ENCODE results near the gene STK10. TPM values are rescaled to one million over a fixed set of nuclear protein-coding genes. Genes with fewer than 3 reads are reported as not detected.

STK10 gene
- total and polyA plus RNA-seq, 4 donors, result 2.8 to 21.7 (median 7.7) TPM

DNA sequence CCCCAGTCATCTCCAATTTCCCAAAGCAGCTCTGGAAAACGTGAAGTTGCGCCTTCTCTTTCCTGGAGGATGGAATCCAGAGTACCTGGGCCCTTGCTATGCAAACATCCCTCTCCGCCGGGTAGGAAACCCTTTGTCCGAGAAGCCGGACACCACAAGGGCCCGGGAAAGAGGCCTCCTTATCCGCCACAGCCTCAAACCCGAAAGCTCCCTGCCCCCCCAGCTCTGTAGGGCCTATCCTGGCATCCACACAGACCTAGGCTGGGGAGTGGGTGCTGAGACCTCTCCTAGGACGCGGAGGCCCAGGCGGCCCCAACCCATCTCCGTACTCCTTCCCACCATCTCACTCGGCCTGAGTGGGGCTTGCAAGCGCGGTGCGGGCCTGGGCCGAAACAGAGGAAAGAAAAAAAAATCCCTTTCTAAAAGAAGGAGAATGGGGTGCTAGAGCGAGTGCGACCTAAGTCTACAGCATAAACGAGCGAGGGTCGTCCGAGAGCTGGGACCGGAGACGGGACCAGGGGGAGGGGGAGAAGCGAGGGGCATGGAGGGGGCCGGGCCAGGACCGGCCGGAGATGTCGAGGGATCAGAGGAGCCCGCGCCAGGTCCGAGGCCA, 182.2 kb downstream of the STK10 start:
- H3K27me3 ChIP-seq (ENCODE audit: control insufficient read depth in 4 of 4, insufficient read depth in 4 of 4, low read length in 3 of 4), result no peaks in the 10 kb centered on the region
- H3K27ac ChIP-seq (ENCODE audit: low read depth in 1 of 2, low read length in 2 of 2), result peak overlapping the region; percentile 99
- peak; percentile 63 for DNase-seq (ENCODE audit: low spot score)
- peak overlapping the region; percentile 56 to 98 for H3K9ac ChIP-seq (ENCODE audit: low read depth in 1 of 2, low read length in 2 of 2)
- no peaks in the 10 kb centered on the region for H3K9me3 ChIP-seq (ENCODE audit: control insufficient read depth in 4 of 4, low read length in 3 of 4)
- peaks cover 9 to 43% (median 23%) of the 10 kb centered on the region in 4 donors for H3K4me1 ChIP-seq (ENCODE audit: control insufficient read depth in 4 of 4, insufficient read depth in 4 of 4, low read length in 3 of 4)
- H3K4me3 ChIP-seq (ENCODE audit: low read depth in 1 of 3, low read length in 3 of 3), result peak overlapping the region; percentile 86 to 97 (median 91)
- TF ChIP-seq FOXA1 (IDR thresholded peaks at IDR 0.05) (no peak), GABPA (IDR thresholded peaks at IDR 0.05 in 1 of 2, conservative IDR thresholded peaks at IDR 0.05 in 1 of 2) (no peak), HNF4G (IDR thresholded peaks at IDR 0.05) (no peak), CTCF (IDR thresholded peaks at IDR 0.05; ENCODE audit: low read depth, low read length, missing input control) (no peak), ATF3 (IDR thresholded peaks at IDR 0.05) (no peak), JUND (IDR thresholded peaks at IDR 0.05) (no peak)
- TF ChIP-seq, protein P1, sequence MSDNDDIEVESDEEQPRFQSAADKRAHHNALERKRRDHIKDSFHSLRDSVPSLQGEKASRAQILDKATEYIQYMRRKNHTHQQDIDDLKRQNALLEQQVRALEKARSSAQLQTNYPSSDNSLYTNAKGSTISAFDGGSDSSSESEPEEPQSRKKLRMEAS (IDR thresholded peaks at IDR 0.05), result no peak
- under 1% methylated on average over 34 of the region's 34 CpGs for WGBS
- H3K36me3 ChIP-seq (ENCODE audit: control insufficient read depth in 4 of 4, insufficient read depth in 3 of 4, low read depth in 1 of 4, low read length in 3 of 4), result no peaks in the 10 kb centered on the region

DNA sequence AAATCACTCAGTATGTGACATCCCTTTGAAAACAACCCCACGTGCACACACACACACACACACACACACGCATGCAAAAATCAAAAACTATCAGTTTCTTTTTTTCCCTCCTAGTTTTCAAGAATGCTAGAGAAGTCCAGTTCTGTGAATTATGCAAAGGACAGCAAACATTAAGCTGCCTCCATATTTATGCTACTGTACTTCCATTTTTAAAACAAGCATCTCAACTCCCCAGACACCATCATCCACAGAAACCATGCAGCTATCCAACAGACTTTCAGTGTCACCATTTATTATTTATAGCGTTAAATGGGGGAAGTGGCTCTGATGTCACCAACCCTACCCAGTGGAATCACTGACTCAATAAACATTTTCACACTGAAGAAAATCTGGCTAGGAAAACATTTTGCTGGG, 183.2 kb downstream of the STK10 start:
- H3K27ac ChIP-seq (ENCODE audit: low read depth in 1 of 2, low read length in 2 of 2), result peak overlapping the region; percentile 99
- DNase-seq (ENCODE audit: low spot score), result no peak
- peaks cover 11 to 43% (median 23%) of the 10 kb centered on the region in 4 donors for H3K4me1 ChIP-seq (ENCODE audit: control insufficient read depth in 4 of 4, insufficient read depth in 4 of 4, low read length in 3 of 4)
- H3K4me3 ChIP-seq (ENCODE audit: low read depth in 1 of 3, low read length in 3 of 3), result peak overlapping the region in 2 of 3 donors; percentile 86 to 91
- no peaks in the 10 kb centered on the region for H3K36me3 ChIP-seq (ENCODE audit: control insufficient read depth in 4 of 4, insufficient read depth in 3 of 4, low read depth in 1 of 4, low read length in 3 of 4)
- no peak for TF ChIP-seq REST (IDR thresholded peaks at IDR 0.05)
- no peak for TF ChIP-seq ZBTB33 (IDR thresholded peaks at IDR 0.05)
- TF ChIP-seq JUND (IDR thresholded peaks at IDR 0.05), result no peak
- TF ChIP-seq YY1 (IDR thresholded peaks at IDR 0.05), result no peak
- no peak for TF ChIP-seq RXRA (IDR thresholded peaks at IDR 0.05)
- TF ChIP-seq GABPA (IDR thresholded peaks at IDR 0.05 in 1 of 2, conservative IDR thresholded peaks at IDR 0.05 in 1 of 2), result no peak
- TF ChIP-seq FOXA2 (IDR thresholded peaks at IDR 0.05), result no peak
- no peak for TF ChIP-seq TAF1 (conservative IDR thresholded peaks at IDR 0.05)
- TF ChIP-seq HNF4A (conservative IDR thresholded peaks at IDR 0.05), result no peak
- no peak for TF ChIP-seq FOXA1 (IDR thresholded peaks at IDR 0.05)
- TF ChIP-seq CTCF (IDR thresholded peaks at IDR 0.05; ENCODE audit: low read depth, low read length, missing input control), result no peak
- TF ChIP-seq NR2F2 (IDR thresholded peaks at IDR 0.05), result no peak
- TF ChIP-seq EGR1 (IDR thresholded peaks at IDR 0.05; ENCODE audit: low read depth in 2 of 2), result no peak
- no peaks in the 10 kb centered on the region for H3K27me3 ChIP-seq (ENCODE audit: control insufficient read depth in 4 of 4, insufficient read depth in 4 of 4, low read length in 3 of 4)
- no peak overlapping the region for H3K9ac ChIP-seq (ENCODE audit: low read depth in 1 of 2, low read length in 2 of 2)
- WGBS, result 45% methylated on average over 3 of the region's 3 CpGs
- H3K9me3 ChIP-seq (ENCODE audit: control insufficient read depth in 4 of 4, low read length in 3 of 4), result no peaks in the 10 kb centered on the region
